Measurements from ENCODE around the gene PRKD1. TPM values are rescaled to one million over a fixed set of nuclear protein-coding genes. Genes with fewer than 3 reads are reported as not detected.

Gene PRKD1
- total RNA-seq, 1 experiment from 2014 or later = 0.36 TPM

DNA sequence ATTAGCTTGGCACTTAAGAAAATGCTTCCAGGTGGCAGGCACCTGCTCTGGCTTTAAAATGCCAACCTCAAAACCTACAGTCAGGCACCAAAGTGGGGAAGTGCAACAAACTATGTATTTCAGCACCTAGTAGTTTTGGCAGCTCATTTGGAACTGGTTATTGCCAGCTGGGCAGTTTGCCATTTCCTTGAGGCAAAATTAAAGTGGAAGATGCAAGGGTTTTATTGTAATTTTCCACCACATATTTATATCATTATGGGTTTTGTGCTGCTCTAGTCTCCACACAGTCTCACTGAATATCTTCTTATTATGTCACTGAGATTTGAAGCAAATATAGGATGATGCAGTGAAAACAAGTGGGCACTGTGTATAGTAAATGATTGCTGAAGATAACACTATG is 117.0 kb downstream of the PRKD1 start:
- Histone ChIP-seq H3K27me3 (replicated peaks; ENCODE audit: control insufficient read depth, insufficient read depth, low read length) (no peaks in the 10 kb centered on the region), H3K9me3 (no peaks in the 10 kb centered on the region), H3K4me3 (ENCODE audit: low read depth, low read length) (no peak overlapping the region), H3K36me3 (ENCODE audit: control insufficient read depth, insufficient read depth, low read length) (no peaks in the 10 kb centered on the region), H3K4me1 (no peaks in the 10 kb centered on the region)
- Mint-ChIP-seq H3K27me3 (ENCODE audit: insufficient read depth, unreplicated experiment) (no peaks in the 10 kb centered on the region), H3K9me3 (ENCODE audit: unreplicated experiment) (no peaks in the 10 kb centered on the region), H3K4me1 (ENCODE audit: low read depth, unreplicated experiment) (no peaks in the 10 kb centered on the region), H3K36me3 (ENCODE audit: insufficient read depth, unreplicated experiment) (no peaks in the 10 kb centered on the region), H3K27ac (ENCODE audit: unreplicated experiment) (no peak overlapping the region), H3K4me3 (ENCODE audit: unreplicated experiment) (no peak overlapping the region)
- ChIA-PET CTCF (no interaction called here), POLR2A (no interaction called here)
- no TSS peak for BruUV-seq (replicated peaks)
- intact Hi-C loops (cut with micrococcal nuclease; ENCODE audit: unreplicated experiment) = no loop called here
- no peak for DNase-seq
- TF ChIP-seq, protein P1, sequence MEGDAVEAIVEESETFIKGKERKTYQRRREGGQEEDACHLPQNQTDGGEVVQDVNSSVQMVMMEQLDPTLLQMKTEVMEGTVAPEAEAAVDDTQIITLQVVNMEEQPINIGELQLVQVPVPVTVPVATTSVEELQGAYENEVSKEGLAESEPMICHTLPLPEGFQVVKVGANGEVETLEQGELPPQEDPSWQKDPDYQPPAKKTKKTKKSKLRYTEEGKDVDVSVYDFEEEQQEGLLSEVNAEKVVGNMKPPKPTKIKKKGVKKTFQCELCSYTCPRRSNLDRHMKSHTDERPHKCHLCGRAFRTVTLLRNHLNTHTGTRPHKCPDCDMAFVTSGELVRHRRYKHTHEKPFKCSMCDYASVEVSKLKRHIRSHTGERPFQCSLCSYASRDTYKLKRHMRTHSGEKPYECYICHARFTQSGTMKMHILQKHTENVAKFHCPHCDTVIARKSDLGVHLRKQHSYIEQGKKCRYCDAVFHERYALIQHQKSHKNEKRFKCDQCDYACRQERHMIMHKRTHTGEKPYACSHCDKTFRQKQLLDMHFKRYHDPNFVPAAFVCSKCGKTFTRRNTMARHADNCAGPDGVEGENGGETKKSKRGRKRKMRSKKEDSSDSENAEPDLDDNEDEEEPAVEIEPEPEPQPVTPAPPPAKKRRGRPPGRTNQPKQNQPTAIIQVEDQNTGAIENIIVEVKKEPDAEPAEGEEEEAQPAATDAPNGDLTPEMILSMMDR (IDR thresholded peaks at IDR 0.05; ENCODE audit: insufficient read depth in 1 of 2, low read depth in 1 of 2, low read length in 1 of 2, severe bottlenecking in 1 of 2, unreplicated experiment in 1 of 2) = no peak

DNA sequence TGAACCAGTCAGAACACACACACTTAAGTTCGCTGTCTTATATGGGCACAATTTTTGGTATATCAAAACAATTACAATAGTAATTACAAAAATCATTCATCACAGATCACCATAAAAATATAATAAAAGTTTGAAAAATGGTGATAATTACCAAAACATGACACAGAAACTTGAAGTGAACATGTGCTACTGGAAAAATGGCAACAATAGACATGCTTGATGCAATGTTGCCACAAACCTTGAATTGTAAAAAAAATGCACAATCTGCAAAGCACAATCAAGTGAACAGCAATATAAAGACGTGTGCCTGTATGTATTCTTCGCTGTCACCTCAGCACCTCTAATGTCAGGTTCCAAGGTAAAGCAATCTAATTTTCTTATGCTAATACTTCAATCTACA is 117.6 kb downstream of the PRKD1 start:
- Mint-ChIP-seq H3K27me3 (ENCODE audit: insufficient read depth, unreplicated experiment) (no peaks in the 10 kb centered on the region), H3K9me3 (ENCODE audit: unreplicated experiment) (no peaks in the 10 kb centered on the region), H3K4me1 (ENCODE audit: low read depth, unreplicated experiment) (no peaks in the 10 kb centered on the region), H3K36me3 (ENCODE audit: insufficient read depth, unreplicated experiment) (no peaks in the 10 kb centered on the region), H3K27ac (ENCODE audit: unreplicated experiment) (no peak overlapping the region), H3K4me3 (ENCODE audit: unreplicated experiment) (no peak overlapping the region)
- H3K9me3 ChIP-seq = no peaks in the 10 kb centered on the region
- H3K36me3 ChIP-seq (ENCODE audit: control insufficient read depth, insufficient read depth, low read length) = no peaks in the 10 kb centered on the region
- ChIA-PET POLR2A (no interaction called here), CTCF (no interaction called here)
- DNase-seq = no peak
- BruUV-seq (replicated peaks) = no TSS peak
- H3K4me1 ChIP-seq = no peaks in the 10 kb centered on the region
- H3K27me3 ChIP-seq (replicated peaks; ENCODE audit: control insufficient read depth, insufficient read depth, low read length) = no peaks in the 10 kb centered on the region
- intact Hi-C loops (cut with micrococcal nuclease; ENCODE audit: unreplicated experiment) = no loop called here
- TF ChIP-seq, protein P1 (IDR thresholded peaks at IDR 0.05; ENCODE audit: insufficient read depth in 1 of 2, low read depth in 1 of 2, low read length in 1 of 2, severe bottlenecking in 1 of 2, unreplicated experiment in 1 of 2) = no peak
- H3K4me3 ChIP-seq (ENCODE audit: low read depth, low read length) = no peak overlapping the region

DNA sequence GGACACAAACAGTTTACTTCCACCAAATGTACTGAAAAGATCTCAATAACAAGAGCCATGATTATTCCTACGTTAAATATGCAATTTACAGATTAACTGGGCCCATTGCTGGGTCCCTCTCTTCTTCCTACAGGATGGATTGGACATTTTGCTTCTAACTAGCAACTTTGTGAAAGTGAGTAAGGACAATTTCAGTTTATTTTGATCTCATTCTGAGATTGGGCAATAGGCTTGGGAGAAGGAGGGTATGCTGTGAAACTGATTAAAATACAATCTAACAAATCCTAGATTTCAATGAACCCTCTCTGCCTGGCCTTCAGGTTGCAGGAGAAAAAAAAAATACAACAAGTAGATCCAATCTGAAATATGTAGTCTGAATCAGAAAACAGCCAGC is 121.5 kb downstream of the PRKD1 start:
- Mint-ChIP-seq H3K4me3 (ENCODE audit: unreplicated experiment) (no peak overlapping the region), H3K9me3 (ENCODE audit: unreplicated experiment) (no peaks in the 10 kb centered on the region), H3K27ac (ENCODE audit: unreplicated experiment) (no peak overlapping the region), H3K27me3 (ENCODE audit: insufficient read depth, unreplicated experiment) (no peaks in the 10 kb centered on the region), H3K36me3 (ENCODE audit: insufficient read depth, unreplicated experiment) (no peaks in the 10 kb centered on the region), H3K4me1 (ENCODE audit: low read depth, unreplicated experiment) (no peaks in the 10 kb centered on the region)
- TF ChIP-seq, protein P1 (IDR thresholded peaks at IDR 0.05; ENCODE audit: insufficient read depth in 1 of 2, low read depth in 1 of 2, low read length in 1 of 2, severe bottlenecking in 1 of 2, unreplicated experiment in 1 of 2) = no peak
- no peaks in the 10 kb centered on the region for H3K36me3 ChIP-seq (ENCODE audit: control insufficient read depth, insufficient read depth, low read length)
- ChIA-PET CTCF (no interaction called here), POLR2A (no interaction called here)
- BruUV-seq (replicated peaks) = no TSS peak
- DNase-seq = no peak
- no peaks in the 10 kb centered on the region for H3K4me1 ChIP-seq
- H3K9me3 ChIP-seq = no peaks in the 10 kb centered on the region
- H3K27me3 ChIP-seq (replicated peaks; ENCODE audit: control insufficient read depth, insufficient read depth, low read length) = no peaks in the 10 kb centered on the region
- no peak overlapping the region for H3K4me3 ChIP-seq (ENCODE audit: low read depth, low read length)
- intact Hi-C loops (cut with micrococcal nuclease; ENCODE audit: unreplicated experiment) = no loop called here
